ENCODE results near the gene FOXK1. TPM values are rescaled to one million over a fixed set of nuclear protein-coding genes. Genes with fewer than 3 reads are reported as not detected.

FOXK1 gene
- total RNA-seq, 2 donors from 2014 or later, result 36.9 to 43.4 TPM

DNA sequence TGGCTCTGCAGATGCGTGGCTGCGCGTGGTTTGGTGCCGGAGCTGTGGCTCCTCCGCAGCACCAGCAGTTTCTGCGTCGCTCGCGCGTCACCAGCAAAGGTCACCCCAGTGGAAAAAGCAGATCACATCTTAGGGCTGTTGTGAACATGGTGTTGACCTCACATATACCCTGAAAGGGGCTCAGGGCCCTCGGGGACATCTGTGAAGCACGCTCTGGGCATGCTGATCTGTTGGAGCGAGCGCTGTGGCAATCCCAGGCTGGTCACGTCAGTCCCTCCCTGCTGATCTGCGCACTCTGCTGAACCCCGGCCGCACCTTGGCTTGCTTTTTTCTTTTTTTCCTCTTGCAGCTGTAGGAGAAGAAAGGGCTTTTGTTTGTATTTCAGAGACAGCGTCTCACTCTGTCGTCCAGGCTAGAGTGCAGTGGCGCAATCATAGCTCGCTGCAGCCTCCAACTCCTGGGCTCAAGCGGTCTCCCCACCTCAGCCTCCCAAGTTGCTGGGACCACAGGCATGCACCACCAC, 60.0 kb downstream of the FOXK1 start:
- WGBS, 2 experiments (ENCODE audit: insufficient coverage in 1 of 2, insufficient read length in 1 of 2), result 95 to 96% methylated on average over 19 to 23 of the region's 23 CpGs
- H3K27me3 ChIP-seq (ENCODE audit: control insufficient read depth, insufficient read depth, low read length, poor library complexity, severe bottlenecking), result no peaks in the 10 kb centered on the region
- no peak for TF ChIP-seq CTCF (conservative IDR thresholded peaks at IDR 0.05)
- no peaks in the 10 kb centered on the region for H3K9me3 ChIP-seq (ENCODE audit: control insufficient read depth, low read length)
- no peak for DNase-seq
- peaks cover 23% of the 10 kb centered on the region for H3K4me1 ChIP-seq (ENCODE audit: control insufficient read depth, insufficient read depth, low read length)
- Mint-ChIP-seq H3K27me3 (ENCODE audit: insufficient read depth) (no peaks in the 10 kb centered on the region), H3K27ac (no peak overlapping the region), H3K4me3 (no peak overlapping the region), H3K9me3 (no peaks in the 10 kb centered on the region), H3K36me3 (ENCODE audit: low read depth) (peaks cover 43% of the 10 kb centered on the region), H3K4me1 (peaks cover 49% of the 10 kb centered on the region)
- no peak overlapping the region for H3K9ac ChIP-seq (ENCODE audit: extremely low read depth, low read length, poor library complexity, severe bottlenecking)
- H3K4me3 ChIP-seq (ENCODE audit: low read length), result no peak overlapping the region
- no peak overlapping the region for H3K27ac ChIP-seq (ENCODE audit: low read depth, low read length)
- peaks cover 44% of the 10 kb centered on the region for H3K36me3 ChIP-seq (ENCODE audit: control insufficient read depth, insufficient read depth, low read length)

GRCh38 chr7:4742852-4743251, 60.8 kb downstream of the FOXK1 start:
- WGBS, 2 experiments (ENCODE audit: insufficient coverage in 1 of 2, insufficient read length in 1 of 2), result 96 to 100% methylated on average over 6 to 10 of the region's 10 CpGs
- no peak for DNase-seq
- Histone ChIP-seq H3K4me3 (ENCODE audit: low read length) (no peak overlapping the region), H3K36me3 (ENCODE audit: control insufficient read depth, insufficient read depth, low read length) (peaks cover 47% of the 10 kb centered on the region), H3K4me1 (ENCODE audit: control insufficient read depth, insufficient read depth, low read length) (peaks cover 23% of the 10 kb centered on the region), H3K9ac (ENCODE audit: extremely low read depth, low read length, poor library complexity, severe bottlenecking) (no peak overlapping the region), H3K27ac (ENCODE audit: low read depth, low read length) (no peak overlapping the region), H3K9me3 (ENCODE audit: control insufficient read depth, low read length) (no peaks in the 10 kb centered on the region), H3K27me3 (ENCODE audit: control insufficient read depth, insufficient read depth, low read length, poor library complexity, severe bottlenecking) (no peaks in the 10 kb centered on the region)
- no peak for TF ChIP-seq CTCF (conservative IDR thresholded peaks at IDR 0.05)
- Mint-ChIP-seq H3K9me3 (no peaks in the 10 kb centered on the region), H3K4me3 (no peak overlapping the region), H3K27ac (no peak overlapping the region), H3K4me1 (peaks cover 49% of the 10 kb centered on the region), H3K36me3 (ENCODE audit: low read depth) (peaks cover 44% of the 10 kb centered on the region), H3K27me3 (ENCODE audit: insufficient read depth) (no peaks in the 10 kb centered on the region)

GRCh38 chr7:4744391-4745264, 62.5 kb downstream of the FOXK1 start:
- peak overlapping the region; percentile 69 for H3K4me3 ChIP-seq (ENCODE audit: low read length)
- Mint-ChIP-seq H3K9me3 (no peaks in the 10 kb centered on the region), H3K36me3 (ENCODE audit: low read depth) (peaks cover 57% of the 10 kb centered on the region), H3K4me1 (peaks cover 35% of the 10 kb centered on the region), H3K4me3 (peak overlapping the region; percentile 44), H3K27me3 (ENCODE audit: insufficient read depth) (no peaks in the 10 kb centered on the region), H3K27ac (peak overlapping the region; percentile 91)
- no peak for TF ChIP-seq CTCF (conservative IDR thresholded peaks at IDR 0.05)
- peaks cover 60% of the 10 kb centered on the region for H3K36me3 ChIP-seq (ENCODE audit: control insufficient read depth, insufficient read depth, low read length)
- no peaks in the 10 kb centered on the region for H3K27me3 ChIP-seq (ENCODE audit: control insufficient read depth, insufficient read depth, low read length, poor library complexity, severe bottlenecking)
- no peaks in the 10 kb centered on the region for H3K9me3 ChIP-seq (ENCODE audit: control insufficient read depth, low read length)
- peak overlapping the region; percentile 86 for H3K9ac ChIP-seq (ENCODE audit: extremely low read depth, low read length, poor library complexity, severe bottlenecking)
- H3K4me1 ChIP-seq (ENCODE audit: control insufficient read depth, insufficient read depth, low read length), result peaks cover 10% of the 10 kb centered on the region
- 18 to 29% methylated on average over 19 to 31 of the region's 31 CpGs for WGBS, 2 experiments (ENCODE audit: insufficient coverage in 1 of 2, insufficient read length in 1 of 2)
- DNase-seq, result peak; percentile 100
- peak overlapping the region; percentile 96 for H3K27ac ChIP-seq (ENCODE audit: low read depth, low read length)

Measured in endodermal cell (in vitro differentiated cells).